HG02623 (cell line): ENCODE measurements around the gene HS3ST5.
"Not testable (repeated sequence)": the region's sequence is repeated elsewhere in the genome, so short reads cannot be mapped to it uniquely, and the experiment has no call there.

Source experiments
- ATAC-seq: cut with Tn5 transposase; IDR thresholded peaks from one replicate; pipeline ENCODE4 v1.9.1; 2021; ENCODE audit warnings: moderate library complexity; ENCODE audit not compliant: unreplicated experiment

The HS3ST5 gene

DNA sequence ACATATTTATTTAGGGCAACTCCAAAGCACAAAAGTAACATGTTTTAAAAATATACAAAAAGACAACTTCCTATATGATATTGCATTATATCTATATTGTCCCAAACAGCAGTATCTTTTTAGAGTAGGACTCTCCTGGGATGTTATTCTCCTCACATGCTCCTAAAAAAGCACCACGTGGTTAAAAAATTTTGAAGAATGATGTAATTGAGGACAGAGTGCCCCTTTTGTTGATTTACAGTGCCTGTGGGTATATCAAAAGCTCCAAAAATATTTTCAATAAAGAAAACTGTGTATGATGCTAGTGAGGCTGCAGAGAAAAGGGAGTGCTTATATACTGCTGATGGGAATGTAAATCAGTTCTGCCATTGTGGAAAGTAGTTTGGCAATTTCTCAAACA, 241.6 kb downstream of the HS3ST5 start:
- no peak for ATAC-seq

DNA sequence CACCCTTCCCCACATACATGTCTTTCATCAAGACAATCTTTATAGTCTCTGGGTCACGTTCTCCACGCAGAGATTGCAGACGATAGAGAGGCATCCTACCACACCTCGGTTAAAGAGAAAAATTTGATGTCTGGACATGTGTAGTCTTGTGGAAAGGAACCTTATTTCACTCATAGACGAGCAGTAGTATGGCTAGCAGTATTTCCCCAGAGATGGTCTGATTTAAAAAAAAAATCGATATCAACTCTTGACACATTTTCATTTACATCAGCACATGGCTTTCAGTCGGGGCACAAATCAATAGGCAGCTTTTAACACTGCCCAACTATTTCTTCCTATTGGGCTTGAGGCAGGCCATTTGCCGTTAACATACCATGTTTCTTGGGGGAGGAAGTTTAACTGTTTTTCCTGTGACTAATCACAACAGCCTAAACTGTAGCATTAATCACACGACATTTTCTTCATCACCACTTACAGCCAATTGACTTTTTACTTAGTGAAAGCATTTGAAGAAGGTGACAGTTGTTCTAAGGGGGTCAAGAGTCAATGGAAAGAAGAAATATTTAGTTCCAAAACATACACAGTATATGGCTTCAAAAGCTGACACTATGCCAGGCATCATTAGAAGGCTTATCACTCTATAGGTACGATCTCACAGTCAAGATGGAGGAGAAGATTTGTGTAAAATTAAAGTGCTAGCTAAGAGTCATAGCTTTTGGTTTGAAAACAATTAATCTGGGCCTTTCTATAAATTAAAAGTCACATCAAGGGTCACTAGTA, 242.4 kb downstream of the HS3ST5 start:
- no peak for ATAC-seq

DNA sequence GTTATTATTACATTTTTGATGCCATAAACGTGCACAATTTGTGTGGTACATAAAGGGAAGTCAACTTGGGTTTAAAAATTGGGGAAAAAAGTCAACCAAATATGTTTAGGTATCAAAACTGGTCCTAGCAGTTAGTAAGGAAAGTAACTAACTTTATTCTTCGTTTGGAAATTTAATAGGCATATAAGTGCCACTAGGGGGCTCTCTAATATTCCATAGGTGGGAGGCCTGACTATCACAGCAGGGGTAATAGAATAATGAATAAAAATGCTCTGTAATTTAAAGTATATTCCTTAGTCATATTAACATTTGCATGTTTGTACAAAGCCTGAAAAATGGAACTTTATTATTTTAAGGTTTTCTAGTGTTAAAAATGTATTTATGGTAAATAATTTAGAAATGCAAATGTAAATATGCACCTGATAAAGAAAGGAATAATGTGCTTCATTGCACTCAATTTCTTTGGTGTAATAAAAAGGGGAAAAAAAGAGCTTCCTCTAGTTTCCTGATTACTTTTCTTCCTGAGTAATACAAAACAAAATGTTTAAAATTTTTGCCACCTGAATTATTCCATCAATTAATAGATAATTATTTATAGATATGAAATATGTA, 246.2 kb downstream of the HS3ST5 start:
- ATAC-seq: peak; percentile 63

DNA sequence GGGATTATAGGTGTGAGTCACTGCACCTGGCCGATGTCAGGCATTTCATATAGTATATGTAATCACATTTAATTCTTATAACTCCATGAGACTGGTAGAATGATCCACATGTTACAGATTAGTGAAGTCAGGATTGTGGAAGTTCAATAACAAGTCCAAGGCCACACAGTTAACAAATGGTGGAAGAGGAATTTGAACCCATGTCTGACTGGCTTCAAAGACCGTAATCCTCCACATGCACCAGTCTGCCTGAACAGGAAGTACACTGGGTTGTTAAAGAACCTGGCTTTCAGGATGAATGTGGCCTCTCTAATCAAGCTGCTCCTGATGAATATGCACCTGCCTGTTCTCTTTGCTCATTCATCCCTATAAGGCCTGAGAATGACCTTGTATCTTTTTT, 249.9 kb downstream of the HS3ST5 start:
- no peak for ATAC-seq

DNA sequence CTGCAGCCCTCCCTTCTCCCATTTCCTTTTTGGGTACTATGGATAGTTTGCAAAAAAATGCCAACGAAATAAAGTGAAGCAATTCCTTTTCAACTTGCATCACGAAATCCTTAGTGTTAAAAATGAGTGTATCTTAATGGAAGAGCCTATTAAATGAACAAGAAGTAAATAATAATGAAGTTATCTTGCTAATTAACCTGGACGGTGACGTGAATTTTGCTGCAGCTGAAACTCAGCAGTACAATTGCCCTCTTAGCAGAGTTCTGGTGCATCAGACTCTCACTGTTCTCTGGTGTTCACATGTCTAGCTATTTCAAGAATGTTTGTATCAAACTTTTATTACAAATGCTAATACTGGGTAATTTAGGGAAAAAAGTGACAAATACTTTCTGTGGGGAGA, 252.2 kb downstream of the HS3ST5 start:
- ATAC-seq: no peak

DNA sequence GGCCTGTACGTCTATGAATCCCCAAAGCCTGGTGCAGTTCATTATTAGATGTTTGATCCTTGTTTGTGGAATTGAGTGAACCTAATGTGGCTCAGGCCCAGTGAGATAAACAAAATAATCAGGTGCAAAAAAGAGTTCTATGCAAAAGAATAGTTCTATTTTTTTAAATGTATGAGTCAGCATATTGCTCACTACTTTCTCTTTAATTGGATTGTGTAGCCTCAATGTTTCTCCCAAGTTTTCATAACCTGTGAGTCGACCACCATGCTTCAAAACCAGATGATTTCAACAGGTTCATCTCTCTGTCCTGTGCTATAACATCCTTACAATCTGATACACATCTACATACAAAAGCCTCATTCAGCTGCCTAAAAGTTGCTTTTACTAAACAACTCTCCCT, 255.3 kb downstream of the HS3ST5 start:
- ATAC-seq: no peak

DNA sequence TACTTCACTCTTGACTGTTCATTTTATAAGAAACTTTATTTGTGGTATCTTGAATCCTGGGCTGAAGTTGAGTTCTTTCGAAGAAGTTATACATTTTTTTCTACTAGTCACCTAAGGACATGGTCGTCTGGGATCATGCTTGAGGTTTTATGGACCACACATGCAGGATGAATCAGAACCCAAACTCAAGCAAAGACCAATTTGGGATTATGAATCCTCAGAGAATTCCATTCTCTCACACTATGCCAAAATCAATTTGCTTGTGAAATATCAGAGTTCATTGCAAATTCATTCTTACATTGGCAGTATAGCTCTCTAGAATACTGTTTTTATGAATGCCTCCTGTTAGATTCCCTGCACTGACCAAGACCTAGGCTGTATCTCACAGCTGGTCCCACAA, 257.6 kb downstream of the HS3ST5 start:
- ATAC-seq: no peak

DNA sequence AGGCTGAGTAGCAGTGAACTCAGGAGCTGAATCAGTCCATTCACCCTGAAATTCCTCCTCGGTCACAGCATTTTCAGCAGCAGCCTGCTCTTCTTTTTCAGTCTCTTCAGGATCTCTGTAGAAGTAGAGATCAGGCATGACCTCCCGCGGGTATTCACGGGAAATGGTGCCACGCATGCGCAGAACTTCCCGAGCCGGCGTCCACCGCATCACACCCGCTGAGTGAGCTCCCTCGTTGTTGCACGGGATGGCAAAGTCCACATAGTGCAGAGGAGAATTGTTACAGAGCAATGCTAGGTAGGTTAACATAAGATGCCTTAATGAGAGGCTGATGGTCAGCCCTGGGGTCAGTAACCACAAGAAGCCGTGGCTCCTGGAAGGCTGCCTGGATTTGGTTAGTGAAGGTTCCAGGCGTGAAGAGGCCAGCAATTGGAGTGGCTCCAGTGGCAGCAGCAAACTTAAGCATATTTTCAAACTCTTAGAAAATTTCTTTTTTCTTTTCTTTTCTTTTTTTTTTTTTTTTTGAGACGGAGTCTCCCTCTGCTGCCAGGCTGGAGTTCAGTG, 258.4 kb downstream of the HS3ST5 start:
- no peak for ATAC-seq

DNA sequence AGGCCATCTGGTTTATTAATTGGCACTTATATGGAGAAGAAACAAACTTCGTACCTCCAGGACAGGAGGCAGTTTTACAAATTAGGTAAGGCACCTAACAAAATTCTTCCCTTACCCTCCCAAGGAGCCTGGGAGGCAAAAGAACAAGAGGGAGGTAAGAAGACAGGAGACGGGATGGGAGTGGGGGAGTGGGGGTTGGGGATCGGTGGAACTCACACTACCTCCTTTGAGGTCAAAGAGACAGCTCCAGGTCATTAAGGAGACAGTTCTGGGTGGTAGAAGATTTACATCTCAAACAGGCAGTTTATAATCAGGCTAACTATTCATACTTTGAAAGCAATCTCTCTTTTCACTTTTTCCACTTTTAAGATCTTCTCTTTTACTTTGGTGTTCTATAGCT, 259.6 kb downstream of the HS3ST5 start:
- no peak for ATAC-seq

DNA sequence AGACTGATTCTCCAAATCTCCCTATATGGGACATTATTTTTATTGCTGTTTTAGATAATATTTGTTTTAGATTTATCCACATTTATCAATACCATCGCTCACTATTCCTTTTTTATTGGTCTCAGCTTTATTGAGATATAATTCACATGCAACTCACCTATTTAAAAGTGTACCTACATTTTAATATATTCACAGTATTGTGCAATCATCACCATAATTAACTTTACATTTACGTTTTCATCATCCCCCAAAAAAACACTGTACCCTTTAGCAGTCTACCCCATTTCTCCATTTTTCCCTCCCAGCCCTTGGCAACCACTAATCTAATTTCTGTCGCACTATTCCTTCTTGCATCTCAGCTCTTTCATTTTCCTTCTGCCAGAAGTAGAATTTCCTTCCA, 261.1 kb downstream of the HS3ST5 start:
- no peak for ATAC-seq

DNA sequence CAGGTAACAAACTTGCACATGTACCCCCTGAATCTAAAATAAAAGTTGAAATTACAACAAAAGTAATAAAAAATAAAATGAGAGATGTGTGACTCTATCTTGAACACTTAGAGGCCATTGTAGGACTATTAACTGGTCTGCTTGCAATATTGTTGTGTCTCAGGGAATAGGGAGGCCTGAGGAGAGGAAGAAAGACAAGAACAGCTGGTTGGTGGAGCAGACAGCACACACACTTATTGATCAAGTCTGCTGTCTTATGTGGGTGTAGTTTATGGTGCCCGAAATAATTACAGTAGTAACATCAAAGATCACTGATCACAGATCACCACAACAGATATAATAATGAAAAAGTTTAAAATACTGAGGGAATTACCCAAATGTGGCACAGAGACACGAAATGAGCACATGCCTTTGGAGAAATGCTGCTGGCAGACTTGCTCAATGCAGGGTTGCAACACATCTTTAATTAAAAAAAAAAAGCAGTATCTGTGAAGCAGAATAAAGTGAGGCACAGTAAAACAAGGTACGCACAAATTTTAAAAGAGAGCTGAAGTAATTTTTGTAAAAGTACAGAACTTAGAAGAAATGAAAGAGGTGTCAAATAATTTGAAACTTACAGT, 261.8 kb downstream of the HS3ST5 start:
- no peak for ATAC-seq

DNA sequence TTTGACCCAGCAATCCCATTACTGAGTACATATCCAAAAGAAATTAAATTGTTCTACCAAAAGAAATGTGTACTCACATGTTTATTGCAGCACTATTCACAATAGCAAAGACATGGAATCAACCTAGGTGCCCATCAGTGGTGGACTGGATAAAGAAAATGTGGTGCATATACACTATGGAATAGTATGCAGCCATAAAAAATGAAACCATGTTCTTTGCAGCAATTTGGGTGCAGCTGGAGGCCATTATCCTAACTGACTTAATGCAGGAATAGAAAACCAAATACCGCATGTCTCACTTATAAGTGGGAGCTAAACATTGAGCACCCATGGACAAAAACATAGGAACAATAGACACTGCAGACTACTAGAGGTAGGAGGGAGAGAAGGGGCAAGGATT, 262.4 kb downstream of the HS3ST5 start:
- ATAC-seq: not testable (repeated sequence)

DNA sequence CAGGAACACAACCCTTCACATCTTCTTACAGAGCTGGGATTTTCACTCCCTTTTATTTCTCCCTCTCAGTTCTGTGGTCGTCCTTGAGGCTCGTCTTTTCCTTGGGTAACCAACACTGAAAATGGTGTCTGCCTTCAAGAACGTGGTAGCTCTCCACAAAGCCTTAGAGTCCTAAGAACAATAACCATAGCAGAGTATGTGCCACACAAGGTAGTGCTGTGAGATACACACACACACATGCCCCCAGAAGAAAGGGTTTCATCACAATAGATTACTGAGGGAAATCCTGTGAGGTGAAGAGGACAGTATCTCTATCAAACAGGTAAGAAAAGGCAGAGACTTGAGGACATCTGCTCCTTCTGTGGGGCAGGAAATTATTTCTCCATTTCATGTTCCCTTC, 267.0 kb downstream of the HS3ST5 start:
- ATAC-seq: no peak

DNA sequence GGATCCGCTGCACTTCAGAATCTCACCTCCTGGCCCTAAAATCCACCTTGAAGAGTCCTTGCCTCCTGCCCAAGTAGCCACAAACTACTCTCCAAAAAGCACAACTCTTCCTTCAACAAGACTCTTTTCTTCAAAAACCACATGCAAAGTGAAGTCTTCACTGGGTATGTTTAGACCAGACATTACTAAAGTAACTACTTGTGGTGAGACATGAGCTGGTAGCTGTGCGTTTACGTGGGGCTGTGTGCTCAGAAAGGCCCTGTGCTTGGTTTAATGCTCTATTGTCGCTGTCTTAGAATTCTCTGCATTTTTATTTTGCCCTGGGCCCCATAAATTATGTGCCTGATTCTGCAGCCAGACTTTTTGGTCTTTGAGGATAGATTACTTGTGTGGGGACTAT, 267.5 kb downstream of the HS3ST5 start:
- ATAC-seq: no peak

DNA sequence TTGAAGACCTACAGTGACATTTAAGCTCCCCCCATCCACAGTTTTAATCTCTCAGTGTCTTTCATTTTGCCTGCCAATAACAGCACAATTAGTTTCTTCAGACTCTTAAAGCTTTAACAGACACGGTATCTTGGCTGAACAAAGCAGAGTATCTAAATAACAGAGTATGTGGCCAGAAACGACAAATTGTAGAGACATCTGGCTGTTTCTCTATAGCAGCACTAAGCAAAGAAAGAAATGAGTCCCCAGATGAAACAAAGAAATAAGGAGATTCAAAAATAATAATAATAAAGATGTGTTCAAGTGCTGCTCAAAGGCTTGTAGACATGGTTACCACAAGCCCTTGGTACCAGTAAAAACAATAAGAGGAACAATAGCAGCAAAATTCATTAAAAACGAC, 274.1 kb downstream of the HS3ST5 start:
- no peak for ATAC-seq

DNA sequence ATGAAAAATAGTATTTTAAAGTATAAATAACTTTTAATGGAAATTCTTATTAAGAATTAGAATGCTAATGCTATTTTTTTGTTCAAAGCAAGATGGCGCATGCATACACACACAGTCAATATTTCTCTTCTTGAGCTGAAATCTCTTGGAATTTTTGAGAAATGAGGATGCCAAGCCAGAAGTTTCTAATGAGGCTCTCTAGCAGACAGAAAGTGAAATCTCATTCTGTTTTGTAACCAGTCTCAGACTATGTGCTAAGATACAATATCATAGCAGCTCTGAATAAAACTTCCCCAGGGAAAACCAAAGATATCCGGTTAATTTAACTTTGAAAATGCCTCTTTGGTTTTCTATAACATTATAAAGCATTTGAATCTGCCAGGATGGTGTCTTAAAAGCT, 274.7 kb downstream of the HS3ST5 start:
- ATAC-seq: no peak

DNA sequence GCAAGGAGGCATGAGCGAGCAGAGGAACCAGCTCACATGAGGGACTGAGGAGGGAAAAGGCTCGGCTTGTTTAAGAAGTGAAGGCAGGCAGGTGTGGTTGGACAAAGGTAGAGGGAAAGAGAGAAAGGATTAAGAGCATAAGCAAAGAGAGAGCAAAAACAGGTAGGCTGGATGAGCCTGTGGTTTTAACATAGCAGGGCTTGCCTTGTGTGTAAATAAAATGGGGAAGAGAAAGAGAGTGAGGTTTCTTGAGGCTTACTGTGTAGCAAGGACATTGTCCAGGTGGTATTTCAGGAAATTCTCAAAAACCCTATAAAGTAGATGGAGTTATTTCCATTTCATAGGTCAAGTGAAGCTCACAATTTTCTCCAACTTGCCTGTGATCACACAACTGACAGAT, 278.0 kb downstream of the HS3ST5 start:
- ATAC-seq: peak; percentile 55

DNA sequence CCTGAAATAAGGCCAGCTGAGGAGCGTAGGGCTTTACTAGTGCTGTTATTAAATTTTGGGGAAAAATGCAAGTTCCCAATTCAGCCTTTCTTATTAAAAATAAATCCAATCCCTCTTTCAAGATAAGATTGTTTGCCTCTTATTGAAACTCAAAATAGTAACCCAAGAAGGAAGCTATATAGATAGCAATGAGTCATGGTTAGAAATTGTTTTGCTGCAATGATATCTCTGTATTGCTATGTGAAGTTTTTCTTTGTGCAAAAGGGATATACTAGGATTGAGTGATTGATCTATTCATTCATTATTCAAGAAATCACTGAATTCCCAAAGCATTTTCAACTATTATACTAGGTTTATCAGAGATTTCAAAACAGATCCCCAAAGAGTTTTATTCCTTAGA, 278.9 kb downstream of the HS3ST5 start:
- no peak for ATAC-seq

DNA sequence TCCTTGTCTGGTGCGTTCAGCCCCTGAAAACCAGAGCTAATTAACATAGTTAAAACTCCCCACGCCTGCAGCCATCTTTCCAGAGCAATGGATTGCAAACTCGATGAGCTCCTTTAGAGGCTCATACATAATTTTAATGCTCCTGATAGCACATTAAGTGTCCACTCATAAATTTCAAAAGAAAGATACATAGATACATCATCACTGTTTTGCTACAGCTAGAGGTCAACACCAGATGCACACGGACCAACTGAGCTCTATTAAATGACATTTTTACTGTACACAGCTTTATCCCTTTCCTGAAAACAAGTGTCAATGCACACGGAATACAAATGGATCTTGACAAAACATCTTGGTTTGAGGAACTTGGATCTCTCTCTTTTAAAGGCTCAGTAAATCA, 280.6 kb downstream of the HS3ST5 start:
- ATAC-seq: no peak

DNA sequence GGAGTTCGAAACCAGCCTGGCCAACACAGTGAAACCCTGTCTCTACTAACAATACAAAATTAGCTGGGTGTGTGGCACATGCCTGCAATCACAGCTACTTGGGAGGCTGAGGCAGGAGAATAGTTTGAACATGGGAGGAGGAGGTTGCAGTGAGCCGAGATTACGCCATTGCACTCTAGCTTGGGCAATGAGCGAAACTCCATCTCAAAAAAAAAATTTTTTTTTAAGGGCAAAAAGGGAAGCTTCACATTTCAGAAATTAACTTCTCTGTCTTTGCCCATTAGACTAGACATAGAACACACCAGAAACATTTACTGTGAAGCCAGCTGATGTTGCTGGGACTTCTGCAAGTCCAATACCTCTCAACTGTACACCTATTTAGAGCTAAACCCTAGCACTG, 281.1 kb downstream of the HS3ST5 start:
- no peak for ATAC-seq

DNA sequence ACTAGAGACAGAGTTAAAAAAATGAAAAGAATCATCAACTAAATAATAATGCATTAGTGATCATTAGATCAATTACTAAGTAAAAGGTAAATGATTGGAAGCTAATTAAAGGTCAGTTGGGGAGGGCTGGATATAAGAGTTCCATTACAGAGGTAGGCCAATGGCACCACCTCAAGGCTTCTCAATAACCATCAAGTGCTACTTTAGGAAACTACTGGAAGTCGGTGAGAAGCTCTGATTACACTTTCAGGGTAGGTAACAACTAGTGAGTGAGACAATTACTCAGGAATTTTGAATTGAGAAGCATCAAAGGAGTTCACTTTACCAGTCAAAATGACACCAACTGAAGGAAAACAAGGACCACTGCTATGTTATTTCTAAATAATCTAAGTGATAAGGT, 281.7 kb downstream of the HS3ST5 start:
- no peak for ATAC-seq

DNA sequence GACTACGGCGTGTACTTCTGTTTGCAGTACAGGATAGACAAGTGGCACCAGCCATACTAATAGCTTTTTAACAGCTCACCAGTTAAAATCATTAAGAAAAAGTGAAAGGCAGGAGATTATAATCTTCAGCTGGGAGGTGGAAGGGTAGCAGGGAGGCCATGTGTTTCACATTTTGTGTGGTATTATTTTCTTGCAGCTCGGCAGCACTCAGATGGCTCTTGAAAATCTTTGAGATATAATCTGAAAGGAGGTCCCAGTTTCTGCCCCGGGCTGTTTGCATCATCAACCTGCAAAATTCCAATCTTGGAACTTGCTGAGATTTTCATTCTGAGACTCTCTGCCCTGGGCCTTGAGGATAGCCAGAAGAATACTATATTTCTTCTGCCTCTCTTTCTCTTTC, 284.4 kb downstream of the HS3ST5 start:
- no peak for ATAC-seq
